Measurements from ENCODE around the gene PRR29.

GRCh38 chr17:64005734-64006167, 7.6 kb downstream of the PRR29 start:
- no peak for TF ChIP-seq CTCF (IDR thresholded peaks at IDR 0.05)
- TF ChIP-seq POLR2A (IDR thresholded peaks at IDR 0.05), result no peak
